ENCODE measurements around the gene PCDH10.
"Not testable (repeated sequence)": the region's sequence is repeated elsewhere in the genome, so short reads cannot be mapped to it uniquely, and the experiment has no call there.

Gene PCDH10

GRCh38 chr4:133150486-133151340 is 1.6 kb downstream of the PCDH10 start:
- no peak for DNase-seq

GRCh38 chr4:133151341-133151690 is 2.2 kb downstream of the PCDH10 start:
- no peak for DNase-seq

GRCh38 chr4:133151691-133152329 is 2.7 kb downstream of the PCDH10 start:
- no peak for DNase-seq

- DNase-seq: no peak
These were observed 3.3 kb downstream of the PCDH10 start for GRCh38 chr4:133152330-133152821.

GRCh38 chr4:133152831-133153481 is 3.9 kb downstream of the PCDH10 start:
- no peak for DNase-seq

GRCh38 chr4:133154725-133155124 is 5.6 kb downstream of the PCDH10 start:
- DNase-seq: no peak

- DNase-seq: no peak
These were observed 7.0 kb downstream of the PCDH10 start for GRCh38 chr4:133156096-133156495.

GRCh38 chr4:133156556-133156955 is 7.5 kb downstream of the PCDH10 start:
- DNase-seq: no peak

GRCh38 chr4:133157460-133158160 is 8.5 kb downstream of the PCDH10 start:
- DNase-seq: no peak

GRCh38 chr4:133160853-133161252 is 11.8 kb downstream of the PCDH10 start:
- no peak for DNase-seq

GRCh38 chr4:133161570-133162295 is 12.6 kb downstream of the PCDH10 start:
- no peak for DNase-seq

- no peak for DNase-seq
These were observed 13.8 kb downstream of the PCDH10 start for GRCh38 chr4:133162941-133163340.

GRCh38 chr4:133178956-133179355 is 29.9 kb downstream of the PCDH10 start:
- no peak for DNase-seq

GRCh38 chr4:133186210-133186609 is 37.1 kb downstream of the PCDH10 start:
- no peak for DNase-seq

GRCh38 chr4:133186845-133187244 is 37.8 kb downstream of the PCDH10 start:
- DNase-seq: no peak

GRCh38 chr4:133188433-133189146 is 39.5 kb downstream of the PCDH10 start:
- no peak for DNase-seq

GRCh38 chr4:133189147-133189517 is 40.0 kb downstream of the PCDH10 start:
- no peak for DNase-seq

GRCh38 chr4:133190098-133190497 is 41.0 kb downstream of the PCDH10 start:
- DNase-seq: no peak

- DNase-seq: no peak
These were observed 59.7 kb downstream of the PCDH10 start for GRCh38 chr4:133208694-133209285.

- no peak for DNase-seq
These were observed 84.8 kb downstream of the PCDH10 start for GRCh38 chr4:133233922-133234321.

GRCh38 chr4:133240451-133240850 is 91.4 kb downstream of the PCDH10 start:
- not testable (repeated sequence) for DNase-seq
